OCI-LY7 (cell line): ENCODE measurements around the gene F2. TPM values are rescaled to one million over a fixed set of nuclear protein-coding genes. Genes with fewer than 3 reads are reported as not detected.

ENCODE experiments used
- BruUV-seq: library from RNA; stranded (reverse); fragments of 400-500 nt; replicated peaks from 2 replicates; lab custom pipeline; 2021; lab: Mats Ljungman, UMichigan
- CTCF ChIA-PET: fragments of 300-600 bp; sonication (Branson Sonifier 250); formaldehyde crosslinking; loops from one replicate; lab custom pipeline; 2022; ENCODE audit warnings: antibody characterized with exemption; ENCODE audit not compliant: unreplicated experiment; lab: Charles Lee
- POLR2A ChIA-PET: fragments of 300-600 bp; sonication (Branson Sonifier 250); formaldehyde crosslinking; loops from one replicate; lab custom pipeline; 2022; ENCODE audit warnings: antibody characterized with exemption; lab: Charles Lee
- DNase-seq: peaks from one replicate; pipeline ENCODE4 v3.0.0-alpha.2; 2015; ENCODE audit warnings: low spot score
- H2AFZ ChIP-seq: fragments of 200-600 bp; sonication (generic), shearing (Covaris generic); 2 replicates; pipeline ENCODE4 v1.6.1; 2014; ENCODE audit warnings: mild to moderate bottlenecking, antibody characterized with exemption, low read length, moderate library complexity
- H3K27ac ChIP-seq: fragments of 200-600 bp; sonication (generic); 2 replicates; pipeline ENCODE4 v1.5.1; 2014; ENCODE audit warnings: mixed run types, low read depth, mild to moderate bottlenecking, moderate library complexity, low read length, inconsistent platforms; ENCODE audit not compliant: poor library complexity, severe bottlenecking
- H3K36me3 ChIP-seq: fragments of 200-600 bp; sonication (generic); 2 replicates; pipeline ENCODE4 v1.6.1; 2014; ENCODE audit warnings: mild to moderate bottlenecking, antibody characterized with exemption, low read length, moderate library complexity, mixed read lengths; ENCODE audit not compliant: insufficient read depth
- H3K4me1 ChIP-seq: fragments of 200-600 bp; sonication (generic); 2 replicates; pipeline ENCODE4 v1.5.1; 2014; ENCODE audit warnings: mild to moderate bottlenecking, low read length; ENCODE audit not compliant: insufficient read depth, poor library complexity, severe bottlenecking
- H3K4me2 ChIP-seq: fragments of 200-600 bp; sonication (generic); 2 replicates; pipeline ENCODE4 v1.6.1; 2014; ENCODE audit warnings: mild to moderate bottlenecking, low read length
- H3K4me3 ChIP-seq: fragments of 200-600 bp; sonication (generic); 2 replicates; pipeline ENCODE4 v1.5.1; 2014; ENCODE audit warnings: mild to moderate bottlenecking, low read depth, low read length; ENCODE audit not compliant: poor library complexity, severe bottlenecking
- H3K79me2 ChIP-seq: fragments of 200-600 bp; sonication (generic); 2 replicates; pipeline ENCODE4 v1.6.1; 2016; ENCODE audit warnings: low read depth, mild to moderate bottlenecking, low read length, moderate library complexity, mixed read lengths; ENCODE audit not compliant: insufficient read depth
- H3K9me2 ChIP-seq: fragments of 200-600 bp; sonication (generic); 2 replicates; pipeline ENCODE4 v1.6.1; 2016; ENCODE audit warnings: mild to moderate bottlenecking, low read length, mixed read lengths; ENCODE audit not compliant: insufficient read depth
- H3K9me3 ChIP-seq: fragments of 200-600 bp; sonication (generic); 2 replicates; pipeline ENCODE4 v1.6.1; 2014; ENCODE audit warnings: mild to moderate bottlenecking, mixed run types, low read length, mixed read lengths
- H4K20me1 ChIP-seq: fragments of 200-600 bp; sonication (generic); 2 replicates; pipeline ENCODE4 v1.6.1; 2014; ENCODE audit warnings: mild to moderate bottlenecking, antibody characterized with exemption, low read length, moderate library complexity, mixed read lengths; ENCODE audit not compliant: insufficient read depth
- CTCF ChIP-seq: fragments of 200-600 bp; sonication (generic); conservative IDR thresholded peaks from 2 replicates; pipeline ENCODE4 v1.5.1; 2014; ENCODE audit warnings: mild to moderate bottlenecking, antibody characterized with exemption, low read length, moderate library complexity, mixed read lengths
- EZH2phosphoT487 ChIP-seq: fragments of 200-600 bp; sonication (generic); IDR thresholded peaks from 2 replicates; pipeline ENCODE4 v1.6.1; 2018; ENCODE audit warnings: low read depth, borderline replicate concordance, mild to moderate bottlenecking, mixed run types, antibody characterized with exemption, low read length, moderate library complexity, mixed read lengths
- intact Hi-C: fragments of 100-400 bp; cut with micrococcal nuclease; formaldehyde crosslinking; loops from one replicate; pipeline ENCODE4 v1.10.0; 2022; ENCODE audit not compliant: unreplicated experiment
- total RNA-seq, 2 experiments: library from RNA; depleted of rRNA in 1 of 2; stranded (reverse); fragments of >200 nt in 1 of 2; shearing (Covaris generic) in 1 of 2; gene quantifications; 2 replicates each; pipeline ENCODE4 v1.2.3, GENCODE V29; 2014 to 2022

F2 gene
- total RNA-seq, 2 experiments from 2014 or later = 0.48 TPM; not detected in 1

- H3K79me2 ChIP-seq = no peaks in the 10 kb centered on the region
- BruUV-seq = no TSS peak
- TF ChIP-seq EZH2phosphoT487 = no peak
- H3K9me2 ChIP-seq = no peaks in the 10 kb centered on the region
- ChIA-PET POLR2A (no interaction called here), CTCF (no interaction called here)
- H4K20me1 ChIP-seq = no peaks in the 10 kb centered on the region
- no peak for DNase-seq
- H3K4me1 ChIP-seq = peaks cover 6% of the 10 kb centered on the region
- H3K36me3 ChIP-seq = peaks cover 27% of the 10 kb centered on the region; the same call in 1 of the 2 replicates
- no peak overlapping the region for H3K27ac ChIP-seq
- intact Hi-C loops = no loop called here
- H3K4me3 ChIP-seq = no peak overlapping the region
- no peak overlapping the region for H2AFZ ChIP-seq
- H3K9me3 ChIP-seq = no peaks in the 10 kb centered on the region
- H3K4me2 ChIP-seq = no peak overlapping the region
These were observed 38.2 kb upstream of the F2 start for GRCh38 chr11:46680815-46681214.

GRCh38 chr11:46681814-46682213 is 37.2 kb upstream of the F2 start:
- no peak for DNase-seq
- Histone ChIP-seq H3K9me2 (no peaks in the 10 kb centered on the region), H3K4me2 (no peak overlapping the region), H2AFZ (no peak overlapping the region), H3K79me2 (no peaks in the 10 kb centered on the region), H3K4me3 (no peak overlapping the region), H3K27ac (no peak overlapping the region), H4K20me1 (no peaks in the 10 kb centered on the region), H3K36me3 (peaks cover 33% of the 10 kb centered on the region), H3K9me3 (no peaks in the 10 kb centered on the region), H3K4me1 (peaks cover 3% of the 10 kb centered on the region)
- BruUV-seq = no TSS peak
- ChIA-PET POLR2A (no interaction called here), CTCF (no interaction called here)
- intact Hi-C loops = no loop called here
- TF ChIP-seq EZH2phosphoT487 = no peak
- TF ChIP-seq CTCF = no peak

GRCh38 chr11:46682773-46683752 is 36.0 kb upstream of the F2 start:
- Histone ChIP-seq H4K20me1 (no peaks in the 10 kb centered on the region), H3K4me1 (no peaks in the 10 kb centered on the region), H2AFZ (no peak overlapping the region), H3K27ac (no peak overlapping the region), H3K9me2 (no peaks in the 10 kb centered on the region), H3K36me3 (peaks cover 38% of the 10 kb centered on the region), H3K9me3 (no peaks in the 10 kb centered on the region), H3K4me2 (no peak overlapping the region), H3K79me2 (no peaks in the 10 kb centered on the region), H3K4me3 (no peak overlapping the region)
- no peak for DNase-seq
- CTCF ChIA-PET = no interaction called here
- POLR2A ChIA-PET = interaction anchor here (0.7 to 1.3 kb wide), 3 partner anchors 12 to 66 kb away, joined by 4 to 11 read pairs (median 5); partner anchors contain the start of genes ARHGAP1 and HARBI1
- intact Hi-C loops = no loop called here
- TF ChIP-seq EZH2phosphoT487 = no peak
- no peak for TF ChIP-seq CTCF
- no TSS peak for BruUV-seq
